ENCODE data around the gene TMEM171. TPM values are rescaled to one million over a fixed set of nuclear protein-coding genes. Genes with fewer than 3 reads are reported as not detected.

TMEM171 gene
- total RNA-seq, 4 donors from 2014 or later = not detected

DNA sequence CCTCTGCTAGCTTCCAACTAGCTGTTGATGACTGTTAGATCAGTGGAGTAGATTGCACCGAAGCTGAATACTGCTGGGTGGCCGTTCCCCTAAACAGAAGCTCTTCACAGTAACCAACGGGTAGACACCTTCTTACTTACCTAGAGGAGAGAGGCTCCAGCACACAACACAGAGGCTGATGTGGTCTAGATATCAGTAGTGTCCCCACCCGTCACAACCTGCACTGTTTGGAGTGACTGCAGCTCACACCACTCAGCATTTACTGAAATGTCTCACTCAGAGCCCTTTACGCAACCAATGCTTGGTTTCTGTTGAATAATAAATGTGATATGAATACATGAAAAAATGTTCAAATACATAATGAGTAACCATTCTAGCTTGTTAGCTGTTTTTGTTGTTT is 57.9 kb downstream of the TMEM171 start:
- TF ChIP-seq, protein P1, sequence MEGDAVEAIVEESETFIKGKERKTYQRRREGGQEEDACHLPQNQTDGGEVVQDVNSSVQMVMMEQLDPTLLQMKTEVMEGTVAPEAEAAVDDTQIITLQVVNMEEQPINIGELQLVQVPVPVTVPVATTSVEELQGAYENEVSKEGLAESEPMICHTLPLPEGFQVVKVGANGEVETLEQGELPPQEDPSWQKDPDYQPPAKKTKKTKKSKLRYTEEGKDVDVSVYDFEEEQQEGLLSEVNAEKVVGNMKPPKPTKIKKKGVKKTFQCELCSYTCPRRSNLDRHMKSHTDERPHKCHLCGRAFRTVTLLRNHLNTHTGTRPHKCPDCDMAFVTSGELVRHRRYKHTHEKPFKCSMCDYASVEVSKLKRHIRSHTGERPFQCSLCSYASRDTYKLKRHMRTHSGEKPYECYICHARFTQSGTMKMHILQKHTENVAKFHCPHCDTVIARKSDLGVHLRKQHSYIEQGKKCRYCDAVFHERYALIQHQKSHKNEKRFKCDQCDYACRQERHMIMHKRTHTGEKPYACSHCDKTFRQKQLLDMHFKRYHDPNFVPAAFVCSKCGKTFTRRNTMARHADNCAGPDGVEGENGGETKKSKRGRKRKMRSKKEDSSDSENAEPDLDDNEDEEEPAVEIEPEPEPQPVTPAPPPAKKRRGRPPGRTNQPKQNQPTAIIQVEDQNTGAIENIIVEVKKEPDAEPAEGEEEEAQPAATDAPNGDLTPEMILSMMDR (IDR thresholded peaks at IDR 0.05; ENCODE audit: low read depth) = no peak

DNA sequence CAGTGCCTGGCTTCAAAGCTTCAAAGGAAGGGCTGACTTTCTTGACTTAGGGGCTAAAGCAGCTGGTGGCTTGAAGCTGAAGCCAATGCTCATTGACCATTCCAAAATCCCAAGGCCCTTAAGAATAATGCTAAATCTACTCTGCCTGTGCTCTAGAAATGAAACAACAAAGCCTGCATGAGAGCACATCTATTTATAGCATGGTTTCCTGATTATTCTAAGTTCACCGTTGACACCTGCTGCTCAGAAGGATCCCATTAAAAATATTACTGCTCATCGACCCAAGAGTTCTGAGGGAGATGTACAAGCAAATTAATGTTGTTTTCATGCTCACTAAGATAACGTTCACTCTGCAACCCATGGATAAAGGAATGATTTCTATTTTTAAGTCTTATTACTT is 59.4 kb downstream of the TMEM171 start:
- TF ChIP-seq, protein P1 (IDR thresholded peaks at IDR 0.05; ENCODE audit: low read depth) = no peak

DNA sequence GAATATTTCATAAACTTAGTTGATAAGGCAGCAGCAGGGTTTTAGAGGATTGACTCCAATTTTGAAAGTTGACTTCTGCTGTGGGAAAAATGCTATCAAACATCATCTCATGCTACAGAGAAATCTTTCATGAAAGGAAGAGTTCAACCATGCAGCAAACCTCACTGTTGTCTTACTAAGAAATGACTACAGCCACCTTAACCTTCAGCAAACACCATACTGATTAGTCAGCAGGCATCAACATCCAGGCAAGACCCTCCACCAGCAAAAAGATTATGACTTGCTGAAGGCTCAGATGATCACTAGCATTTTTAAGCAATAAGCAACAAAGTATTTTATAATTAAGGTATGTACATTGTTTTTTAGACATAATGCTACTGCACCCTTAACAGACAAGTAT is 60.2 kb downstream of the TMEM171 start:
- TF ChIP-seq, protein P1 (IDR thresholded peaks at IDR 0.05; ENCODE audit: low read depth) = no peak

Other genes with a start within 250 kb of the TMEM171 start
- 10 to 100 TPM; 36.0 to 92.8 (median 65.8) TPM for gene FCHO2, start 164.5 kb upstream of the TMEM171 start, total RNA-seq
- gene TMEM174, start 52.6 kb downstream of the TMEM171 start, total RNA-seq = not detected

Data from subcutaneous adipose tissue (tissue), 4 donors.